ENCODE results near the gene PRKCE. TPM values are rescaled to one million over a fixed set of nuclear protein-coding genes. Genes with fewer than 3 reads are reported as not detected.

PRKCE gene
- total and polyA plus RNA-seq, 2 experiments from 2014 or later: 9.6 to 11.9 TPM

- TF ChIP-seq EZH2 (IDR thresholded peaks at IDR 0.05; ENCODE audit: borderline replicate concordance): no peak
- TF ChIP-seq CTCF (IDR thresholded peaks at IDR 0.05; ENCODE audit: poor library complexity): no peak
- no peak for TF ChIP-seq EZH2phosphoT487 (IDR thresholded peaks at IDR 0.05; ENCODE audit: low read depth, severe bottlenecking, unreplicated experiment)
- 72% methylated on average over 3 of the region's 3 CpGs for WGBS (ENCODE audit: low lambda C conversion rate, missing lambda C conversion rate)
- no peaks in the 10 kb centered on the region for H3K9me3 ChIP-seq (ENCODE audit: low read depth)
- H4K20me1 ChIP-seq (ENCODE audit: insufficient read depth, poor library complexity, severe bottlenecking): no peaks in the 10 kb centered on the region
- H3K9me2 ChIP-seq (replicated peaks; ENCODE audit: insufficient read depth): no peaks in the 10 kb centered on the region
- H2AFZ ChIP-seq: no peak overlapping the region
- no peak overlapping the region for H3K27ac ChIP-seq
- H3K36me3 ChIP-seq (replicated peaks; ENCODE audit: insufficient read depth, low read depth): no peaks in the 10 kb centered on the region
- H3K79me2 ChIP-seq: no peaks in the 10 kb centered on the region
- peaks cover 21% of the 10 kb centered on the region for H3K4me1 ChIP-seq (ENCODE audit: insufficient read depth)
- DNase-seq (ENCODE audit: low spot score): no peak
- no peak overlapping the region for H3K4me2 ChIP-seq
- no peaks in the 10 kb centered on the region for H3K27me3 ChIP-seq
- H3K4me3 ChIP-seq: no peak overlapping the region
These were observed 163.0 kb downstream of the PRKCE start for GRCh38 chr2:45814488-45814887.

GRCh38 chr2:45814951-45815621 lies 163.6 kb downstream of the PRKCE start:
- WGBS (ENCODE audit: low lambda C conversion rate, missing lambda C conversion rate): 48% methylated on average over 2 of the region's 2 CpGs

GRCh38 chr2:45816272-45816671 lies 164.8 kb downstream of the PRKCE start:
- Histone ChIP-seq H3K27me3 (no peaks in the 10 kb centered on the region), H3K4me3 (no peak overlapping the region), H3K9me3 (ENCODE audit: low read depth) (no peaks in the 10 kb centered on the region), H4K20me1 (ENCODE audit: insufficient read depth, poor library complexity, severe bottlenecking) (no peaks in the 10 kb centered on the region), H3K36me3 (replicated peaks; ENCODE audit: insufficient read depth, low read depth) (no peaks in the 10 kb centered on the region), H3K27ac (no peak overlapping the region), H3K4me2 (no peak overlapping the region), H3K9me2 (replicated peaks; ENCODE audit: insufficient read depth) (no peaks in the 10 kb centered on the region), H3K4me1 (ENCODE audit: insufficient read depth) (peaks cover 23% of the 10 kb centered on the region), H2AFZ (no peak overlapping the region), H3K79me2 (no peaks in the 10 kb centered on the region)
- TF ChIP-seq EZH2 (IDR thresholded peaks at IDR 0.05; ENCODE audit: borderline replicate concordance): no peak
- TF ChIP-seq CTCF (IDR thresholded peaks at IDR 0.05; ENCODE audit: poor library complexity): no peak
- TF ChIP-seq EZH2phosphoT487 (IDR thresholded peaks at IDR 0.05; ENCODE audit: low read depth, severe bottlenecking, unreplicated experiment): no peak
- 98% methylated on average over 2 of the region's 2 CpGs for WGBS (ENCODE audit: low lambda C conversion rate, missing lambda C conversion rate)
- no peak for DNase-seq (ENCODE audit: low spot score)

More at GRCh38 chr2:45814951-45815621, 163.6 kb downstream of the PRKCE start:
- DNase-seq (ENCODE audit: low spot score): no peak
- Histone ChIP-seq H3K4me1 (ENCODE audit: insufficient read depth) (peaks cover 21% of the 10 kb centered on the region), H2AFZ (no peak overlapping the region), H3K27me3 (no peaks in the 10 kb centered on the region), H3K4me3 (no peak overlapping the region), H4K20me1 (ENCODE audit: insufficient read depth, poor library complexity, severe bottlenecking) (no peaks in the 10 kb centered on the region), H3K27ac (no peak overlapping the region), H3K36me3 (replicated peaks; ENCODE audit: insufficient read depth, low read depth) (no peaks in the 10 kb centered on the region), H3K9me2 (replicated peaks; ENCODE audit: insufficient read depth) (no peaks in the 10 kb centered on the region), H3K9me3 (ENCODE audit: low read depth) (no peaks in the 10 kb centered on the region), H3K4me2 (no peak overlapping the region), H3K79me2 (no peaks in the 10 kb centered on the region)
- no peak for TF ChIP-seq EZH2phosphoT487 (IDR thresholded peaks at IDR 0.05; ENCODE audit: low read depth, severe bottlenecking, unreplicated experiment)
- TF ChIP-seq EZH2 (IDR thresholded peaks at IDR 0.05; ENCODE audit: borderline replicate concordance): no peak
- no peak for TF ChIP-seq CTCF (IDR thresholded peaks at IDR 0.05; ENCODE audit: poor library complexity)
